Esophagus squamous epithelium (tissue), 4 donors: ENCODE data around the gene HPD.
"Not testable (repeated sequence)": the region's sequence is repeated elsewhere in the genome, so short reads cannot be mapped to it uniquely, and the experiment has no call there.

Source experiments
- CTCF ChIP-seq, 6 experiments: fragments of 450-650 bp in 4 of 6; fragments of 200-600 bp in 2 of 6; sonication (generic) in 2 of 6; IDR thresholded peaks; one replicate each; pipeline ENCODE4 v1.5.1; 2016 to 2019; ENCODE audit warnings: antibody characterized with exemption in 6 of 6, mild to moderate bottlenecking in 4 of 6, moderate library complexity in 4 of 6
- POLR2A ChIP-seq, 4 donors: fragments of 450-650 bp; IDR thresholded peaks; one replicate each; pipeline ENCODE4 v1.6.1; 2017; ENCODE audit warnings: antibody characterized with exemption in 4 of 4, mild to moderate bottlenecking in 4 of 4, moderate library complexity in 3 of 4

GRCh38 chr12:121885129-121885528, 26.5 kb upstream of the HPD start:
- TF ChIP-seq CTCF, POLR2A (IDR thresholded peaks at IDR 0.05): not testable (repeated sequence)
